H1 (cell line): ENCODE measurements around the gene CD180. TPM values are rescaled to one million over a fixed set of nuclear protein-coding genes. Genes with fewer than 3 reads are reported as not detected.

Experiments used
- CTCF ChIA-PET: fragments of 300-600 bp; sonication (Branson Sonifier 250); formaldehyde crosslinking; loops from one replicate; lab custom pipeline; 2021; ENCODE audit not compliant: partially characterized antibody; lab: Charles Lee
- POLR2A ChIA-PET: fragments of 300-600 bp; sonication (Branson Sonifier 250); formaldehyde crosslinking; loops from one replicate; lab custom pipeline; 2021; ENCODE audit warnings: inconsistent platforms; ENCODE audit not compliant: partially characterized antibody; lab: Charles Lee
- DNase-seq, 2 experiments: peaks; one replicate each; pipeline versions ENCODE4 v3.0.0 to v3.0.0-alpha.2; 2010 to 2022; ENCODE audit warnings: low spot score in 2 of 2, low read depth in 1 of 2, mixed read lengths in 1 of 2
- FAIRE-seq: peaks from 2 replicates; lab custom pipeline; 2011; peaks lifted over from hg19 to GRCh38; lab: Jason Lieb, UNC
- H2AFZ ChIP-seq: 2 replicates; pipeline ENCODE4 v1.8.1; 2012; ENCODE audit warnings: low read length, inconsistent platforms
- H2AK5ac ChIP-seq: 2 replicates; pipeline ENCODE4 v1.6.1; 2013; ENCODE audit warnings: low read depth, low read length
- H2BK120ac ChIP-seq: replicated peaks from 2 replicates; pipeline ENCODE3; 2013; ENCODE audit warnings: low read depth, low read length, inconsistent platforms
- H2BK12ac ChIP-seq: 2 replicates; pipeline ENCODE4 v1.6.1; 2013; ENCODE audit warnings: low read depth, low read length
- H2BK15ac ChIP-seq: 2 replicates; pipeline ENCODE4 v1.6.1; 2013; ENCODE audit warnings: low read length
- H2BK20ac ChIP-seq: 2 replicates; pipeline ENCODE4 v1.6.1; 2013; ENCODE audit warnings: low read length
- H2BK5ac ChIP-seq: 2 replicates; pipeline ENCODE4 v1.6.1; 2013; ENCODE audit warnings: low read depth, low read length
- H3K14ac ChIP-seq: 2 replicates; pipeline ENCODE4 v1.6.1; 2013; ENCODE audit warnings: inconsistent platforms; ENCODE audit not compliant: insufficient read length
- H3K18ac ChIP-seq: 2 replicates; pipeline ENCODE4 v1.6.1; 2013; ENCODE audit warnings: low read length; ENCODE audit errors: extremely low read depth
- H3K23ac ChIP-seq: 2 replicates; pipeline ENCODE4 v1.6.1; 2013; ENCODE audit warnings: inconsistent platforms; ENCODE audit not compliant: insufficient read length
- H3K23me2 ChIP-seq: 2 replicates; pipeline ENCODE4 v1.6.1; 2013; ENCODE audit warnings: low read depth, low read length
- H3K27ac ChIP-seq: 2 replicates; pipeline ENCODE4 v1.6.1; 2011; ENCODE audit warnings: low read depth, low read length, inconsistent platforms
- H3K27me3 ChIP-seq, 4 experiments: replicated peaks in 1 of 4; 1 replicate in 1 of 4; 2 replicates in 3 of 4; pipeline versions ENCODE4 v1.6.1 to v1.8.1; 2011 to 2013; ENCODE audit warnings: low read length in 3 of 4, mild to moderate bottlenecking in 3 of 4, inconsistent platforms in 2 of 4, mixed read lengths in 2 of 4, moderate library complexity in 1 of 4; ENCODE audit not compliant: control insufficient read depth in 3 of 4, insufficient read depth in 3 of 4; ENCODE audit errors: extremely low read depth in 1 of 4
- H3K36me3 ChIP-seq, 4 experiments: 2 replicates each; pipeline versions ENCODE4 v1.6.1 to v1.8.1; 2011 to 2013; ENCODE audit warnings: mild to moderate bottlenecking in 4 of 4, low read length in 3 of 4, moderate library complexity in 2 of 4, control low read depth in 1 of 4, inconsistent platforms in 1 of 4; ENCODE audit not compliant: insufficient read depth in 4 of 4, control insufficient read depth in 2 of 4
- H3K4ac ChIP-seq: replicated peaks from 2 replicates; pipeline ENCODE3; 2013; ENCODE audit warnings: low read length, low read depth, mixed read lengths, inconsistent platforms; ENCODE audit not compliant: insufficient read length
- H3K4me1 ChIP-seq, 4 experiments: replicated peaks in 1 of 4; 1 replicate in 1 of 4; 2 replicates in 3 of 4; pipeline versions ENCODE4 v1.6.1 to v1.8.1; 2011 to 2013; ENCODE audit warnings: low read length in 3 of 4, inconsistent platforms in 2 of 4, mixed read lengths in 1 of 4; ENCODE audit not compliant: insufficient read depth in 4 of 4, control insufficient read depth in 3 of 4
- H3K4me2 ChIP-seq, 2 experiments: 2 replicates each; pipeline versions ENCODE4 v1.6.1 to v1.8.1; 2011 to 2013; ENCODE audit warnings: low read depth in 2 of 2, low read length in 2 of 2, control low read depth in 1 of 2, inconsistent platforms in 1 of 2, mild to moderate bottlenecking in 1 of 2; ENCODE audit not compliant: insufficient read depth in 1 of 2
- H3K4me3 ChIP-seq, 4 experiments: fragments of 200-600, 300-600 bp in 1 of 4; sonication (generic), shearing (Covaris generic), sonication (Bioruptor Twin) in 1 of 4; 2 replicates each; pipeline versions ENCODE4 v1.5.1 to v1.8.1; 2011 to 2016; ENCODE audit warnings: low read length in 4 of 4, low read depth in 3 of 4, control low read depth in 2 of 4, inconsistent platforms in 2 of 4, mild to moderate bottlenecking in 2 of 4, mixed read lengths in 1 of 4, moderate library complexity in 1 of 4; ENCODE audit not compliant: insufficient read depth in 2 of 4; ENCODE audit errors: extremely low read depth in 1 of 4
- H3K56ac ChIP-seq: replicated peaks from 2 replicates; pipeline ENCODE3; 2013; ENCODE audit warnings: low read depth, mild to moderate bottlenecking, mixed read lengths, low read length, inconsistent platforms; ENCODE audit not compliant: insufficient read length
- H3K79me1 ChIP-seq: 2 replicates; pipeline ENCODE4 v1.6.1; 2013; ENCODE audit warnings: low read depth, low read length, control low read depth
- H3K79me2 ChIP-seq, 2 experiments: 2 replicates each; pipeline versions ENCODE4 v1.6.1 to v1.8.1; 2012 to 2013; ENCODE audit warnings: low read length in 2 of 2, mild to moderate bottlenecking in 2 of 2, inconsistent platforms in 1 of 2; ENCODE audit not compliant: insufficient read depth in 2 of 2, control insufficient read depth in 1 of 2
- H3K9ac ChIP-seq, 4 experiments: replicated peaks in 1 of 4; 1 replicate in 1 of 4; 2 replicates in 3 of 4; pipeline versions ENCODE4 v1.6.1 to v1.8.1; 2011 to 2013; ENCODE audit warnings: low read depth in 3 of 4, low read length in 3 of 4, control low read depth in 2 of 4, mild to moderate bottlenecking in 2 of 4, moderate library complexity in 2 of 4, inconsistent platforms in 1 of 4; ENCODE audit errors: extremely low read depth in 1 of 4
- H3K9me3 ChIP-seq, 2 experiments: 2 replicates each; pipeline versions ENCODE4 v1.6.1 to v1.8.1; 2012 to 2013; ENCODE audit warnings: mild to moderate bottlenecking in 2 of 2, moderate library complexity in 2 of 2, control low read depth in 1 of 2, inconsistent platforms in 1 of 2, low read depth in 1 of 2, low read length in 1 of 2, mixed read lengths in 1 of 2; ENCODE audit not compliant: insufficient read depth in 2 of 2
- H4K20me1 ChIP-seq, 2 experiments: replicated peaks in 1 of 2; 2 replicates each; pipeline versions ENCODE3 to v1.8.1; 2011 to 2013; ENCODE audit warnings: inconsistent platforms in 2 of 2, low read length in 2 of 2, mild to moderate bottlenecking in 1 of 2; ENCODE audit not compliant: insufficient read depth in 2 of 2, control insufficient read depth in 1 of 2
- H4K5ac ChIP-seq: 2 replicates; pipeline ENCODE4 v1.6.1; 2013; ENCODE audit warnings: low read length, low read depth, mixed read lengths, inconsistent platforms; ENCODE audit not compliant: insufficient read length
- H4K8ac ChIP-seq: 2 replicates; pipeline ENCODE4 v1.8.0; 2013; ENCODE audit warnings: mild to moderate bottlenecking, moderate library complexity, low read length, inconsistent platforms; ENCODE audit not compliant: insufficient read depth; ENCODE audit errors: extremely low read depth
- H4K91ac ChIP-seq: replicated peaks from 2 replicates; pipeline ENCODE3; 2013; ENCODE audit warnings: low read length, mixed read lengths, inconsistent platforms; ENCODE audit not compliant: insufficient read length
- BRCA1 ChIP-seq: IDR thresholded peaks from 2 replicates; pipeline ENCODE4 v1.6.1; 2012; ENCODE audit warnings: low read depth, low read length, improper control_type of control experiment
- CBX5 ChIP-seq: fragments of 300-800, 300-1000 bp; sonication (generic); IDR thresholded peaks from 2 replicates; pipeline ENCODE4 v1.7.1; 2016; ENCODE audit warnings: antibody characterized with exemption, low read length, low read depth
- HDAC2 ChIP-seq, 2 experiments: fragments of 300-600 bp in 1 of 2; sonication (generic) in 1 of 2; IDR thresholded peaks; 2 replicates each; pipeline ENCODE4 v1.6.1; 2011 to 2012; ENCODE audit warnings: low read depth in 2 of 2, low read length in 2 of 2, mild to moderate bottlenecking in 2 of 2, moderate library complexity in 2 of 2, borderline replicate concordance in 1 of 2, inconsistent platforms in 1 of 2
- KDM1A ChIP-seq: fragments of 200-600, 300-600 bp; sonication (generic); IDR thresholded peaks from 2 replicates; pipeline ENCODE4 v1.7.1; 2016; ENCODE audit warnings: mild to moderate bottlenecking, low read length, borderline replicate concordance
- MAFK ChIP-seq: IDR thresholded peaks from 2 replicates; pipeline ENCODE4 v1.6.1; 2012; ENCODE audit warnings: low read depth, mild to moderate bottlenecking, improper control_type of control experiment, low read length
- MAX ChIP-seq: IDR thresholded peaks from 2 replicates; pipeline ENCODE4 v1.6.1; 2012; ENCODE audit warnings: inconsistent platforms
- RAD21 ChIP-seq, 2 experiments: IDR thresholded peaks in 1 of 2; conservative IDR thresholded peaks in 1 of 2; 2 replicates each; pipeline ENCODE4 v1.6.1; 2011; ENCODE audit warnings: low read depth in 2 of 2, low read length in 2 of 2, improper control_type of control experiment in 1 of 2, inconsistent platforms in 1 of 2, mild to moderate bottlenecking in 1 of 2, moderate library complexity in 1 of 2
- SAP30 ChIP-seq: fragments of 300-600 bp; sonication (generic); IDR thresholded peaks from 2 replicates; pipeline ENCODE4 v1.7.1; 2012; ENCODE audit warnings: low read length, moderate library complexity, mild to moderate bottlenecking, inconsistent platforms; ENCODE audit not compliant: insufficient read depth, insufficient replicate concordance
- SIX5 ChIP-seq: IDR thresholded peaks from 2 replicates; pipeline ENCODE4 v1.6.1; 2011; ENCODE audit warnings: mild to moderate bottlenecking, low read depth, low read length
- polyA plus RNA-seq, 7 experiments: library from polyadenylated mRNA; depleted of rRNA in 3 of 7; stranded (reverse) in 5 of 7; unstranded in 2 of 7; fragments of >200 nt in 5 of 7; fragments of 200-250 nt in 2 of 7; gene quantifications; 1 replicate in 5 of 7; 2 replicates in 1 of 7; 4 replicates in 1 of 7; pipeline versions ENCODE4 v1.2.1 to v1.2.3, GENCODE V29; 2011 to 2013; ENCODE audit warnings: missing spikeins in 2 of 7, mixed read lengths in 2 of 7
- total RNA-seq: library from RNA; stranded (reverse); fragmentation: NEBNext Ultra II Directional; extraction: Animal tissue kit (Norgen Biotek cat#: 25700); gene quantifications from 2 replicates; pipeline ENCODE4 v1.2.1, GENCODE V29; 2021

The CD180 gene
- total and polyA plus RNA-seq, 2 of the 8 experiments (the other 6 are each of a cell fraction or from before 2014, with no cell fraction given), result not detected

DNA sequence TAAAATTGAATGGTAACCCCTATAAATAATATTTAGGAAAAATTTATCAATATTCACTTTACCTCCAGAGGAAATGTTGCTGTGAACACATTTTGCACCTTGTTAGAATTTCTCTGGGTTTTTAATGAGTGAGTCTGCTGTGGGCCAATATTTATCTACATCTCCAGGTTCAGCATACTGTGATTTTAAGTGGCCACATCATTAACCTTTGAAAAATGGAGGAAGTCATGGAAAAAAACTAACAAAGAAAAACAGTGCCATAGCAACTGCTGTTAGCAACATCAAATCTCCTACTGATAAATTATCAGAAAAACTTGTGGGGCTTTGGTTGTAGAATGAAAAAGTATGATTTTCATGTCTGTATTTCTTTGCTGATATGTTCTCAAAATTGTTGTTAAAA, 55.0 kb downstream of the CD180 start:
- no peaks in the 10 kb centered on the region for H3K4me1 ChIP-seq
- H3K23ac ChIP-seq, result no peak overlapping the region
- H3K9ac ChIP-seq, result no peak overlapping the region
- H4K91ac ChIP-seq, result no peak overlapping the region
- H3K9me3 ChIP-seq, result no peaks in the 10 kb centered on the region
- no peak for TF ChIP-seq KDM1A
- no peak for TF ChIP-seq CBX5
- no peak for TF ChIP-seq HDAC2 (IDR thresholded peaks at IDR 0.05; ENCODE audit: borderline replicate concordance in 1 of 2, low read depth in 2 of 2, low read length in 2 of 2)
- TF ChIP-seq SAP30, result no peak
- no peak for TF ChIP-seq RAD21 (IDR thresholded peaks at IDR 0.05 in 1 of 2, conservative IDR thresholded peaks at IDR 0.05 in 1 of 2; ENCODE audit: low read depth in 2 of 2, low read length in 2 of 2)
- TF ChIP-seq BRCA1, result no peak
- TF ChIP-seq MAFK, result no peak
- TF ChIP-seq SIX5, result no peak
- TF ChIP-seq MAX, result no peak
- H3K18ac ChIP-seq, result no peak overlapping the region
- no peak overlapping the region for H2AK5ac ChIP-seq
- ChIA-PET CTCF (no interaction called here), POLR2A (no interaction called here)
- no peaks in the 10 kb centered on the region for H4K20me1 ChIP-seq
- peaks cover 0 to 3% (median 0%) of the 10 kb centered on the region in 4 experiments; a peak in 1 of 8 replicates for H3K36me3 ChIP-seq
- H3K4me3 ChIP-seq, result no peak overlapping the region
- H2AFZ ChIP-seq, result no peak overlapping the region
- H3K14ac ChIP-seq, result no peak overlapping the region
- H2BK120ac ChIP-seq, result no peak overlapping the region
- H2BK20ac ChIP-seq, result no peak overlapping the region
- H2BK12ac ChIP-seq, result no peak overlapping the region
- no peak for DNase-seq
- H3K79me1 ChIP-seq, result no peaks in the 10 kb centered on the region
- H3K4ac ChIP-seq, result no peak overlapping the region
- no peak overlapping the region for H4K8ac ChIP-seq
- H3K79me2 ChIP-seq, result no peaks in the 10 kb centered on the region
- no peak overlapping the region for H3K27ac ChIP-seq
- no peak for FAIRE-seq
- no peaks in the 10 kb centered on the region for H3K27me3 ChIP-seq
- H3K23me2 ChIP-seq, result no peaks in the 10 kb centered on the region
- H3K56ac ChIP-seq, result no peak overlapping the region
- no peak overlapping the region for H2BK5ac ChIP-seq
- no peak overlapping the region for H4K5ac ChIP-seq
- H3K4me2 ChIP-seq, result no peak overlapping the region
- no peak overlapping the region for H2BK15ac ChIP-seq
